Osteoblast (primary cell): ENCODE measurements around the gene MACF1. TPM values are rescaled to one million over a fixed set of nuclear protein-coding genes. Genes with fewer than 3 reads are reported as not detected.

Experiments used
- DNase-seq: peaks from one replicate; pipeline ENCODE4 v3.0.0; 2011; ENCODE audit warnings: low spot score, mixed read lengths; ENCODE audit not compliant: insufficient read length; ENCODE audit errors: missing footprints
- H2AFZ ChIP-seq: 2 replicates; pipeline ENCODE4 v1.6.0; 2011; ENCODE audit warnings: mild to moderate bottlenecking, low read length
- H3K27ac ChIP-seq: 2 replicates; pipeline ENCODE4 v1.5.1; 2011; ENCODE audit warnings: mild to moderate bottlenecking, low read depth, low read length, moderate library complexity
- H3K27me3 ChIP-seq: 2 replicates; pipeline ENCODE4 v1.6.0; 2012; ENCODE audit warnings: mild to moderate bottlenecking, control low read depth, inconsistent platforms, low read length, moderate library complexity; ENCODE audit not compliant: insufficient read depth
- H3K36me3 ChIP-seq: 2 replicates; pipeline ENCODE4 v1.5.1; 2011; ENCODE audit warnings: mild to moderate bottlenecking, low read length, control low read depth, moderate library complexity; ENCODE audit not compliant: insufficient read depth
- H3K4me1 ChIP-seq: 2 replicates; pipeline ENCODE4 v1.5.1; 2011; ENCODE audit warnings: mild to moderate bottlenecking, low read length, control low read depth, moderate library complexity; ENCODE audit not compliant: insufficient read depth
- H3K4me2 ChIP-seq: 2 replicates; pipeline ENCODE4 v1.6.0; 2011; ENCODE audit warnings: mild to moderate bottlenecking, low read length; ENCODE audit not compliant: insufficient read depth
- H3K4me3 ChIP-seq: fragments of 200-600 bp; sonication (generic); 3 replicates; pipeline ENCODE4 v1.5.1; 2012; ENCODE audit warnings: mild to moderate bottlenecking, low read length, inconsistent platforms; ENCODE audit not compliant: insufficient read depth
- H3K79me2 ChIP-seq: 2 replicates; pipeline ENCODE4 v1.6.0; 2012; ENCODE audit warnings: mild to moderate bottlenecking, low read length, control low read depth, inconsistent platforms; ENCODE audit not compliant: insufficient read depth
- H3K9me3 ChIP-seq: 2 replicates; pipeline ENCODE4 v1.5.1; 2011; ENCODE audit warnings: low read depth, low read length, control low read depth
- H4K20me1 ChIP-seq: 2 replicates; pipeline ENCODE4 v1.6.0; 2012; ENCODE audit warnings: mild to moderate bottlenecking, low read length, control low read depth; ENCODE audit not compliant: insufficient read depth
- total RNA-seq: library from RNA; depleted of rRNA; stranded (reverse); fragments of >200 nt; gene quantifications from 2 replicates; pipeline ENCODE4 v1.2.3, GENCODE V29; 2012
- TF ChIP-seq, protein P1 (sequence below): IDR thresholded peaks from 2 replicates; pipeline ENCODE4 v1.5.1; 2011; ENCODE audit warnings: mild to moderate bottlenecking, low read depth, low read length, moderate library complexity; ENCODE audit errors: extremely low read depth

The MACF1 gene
- total RNA-seq, 1 donor = 424 TPM

DNA sequence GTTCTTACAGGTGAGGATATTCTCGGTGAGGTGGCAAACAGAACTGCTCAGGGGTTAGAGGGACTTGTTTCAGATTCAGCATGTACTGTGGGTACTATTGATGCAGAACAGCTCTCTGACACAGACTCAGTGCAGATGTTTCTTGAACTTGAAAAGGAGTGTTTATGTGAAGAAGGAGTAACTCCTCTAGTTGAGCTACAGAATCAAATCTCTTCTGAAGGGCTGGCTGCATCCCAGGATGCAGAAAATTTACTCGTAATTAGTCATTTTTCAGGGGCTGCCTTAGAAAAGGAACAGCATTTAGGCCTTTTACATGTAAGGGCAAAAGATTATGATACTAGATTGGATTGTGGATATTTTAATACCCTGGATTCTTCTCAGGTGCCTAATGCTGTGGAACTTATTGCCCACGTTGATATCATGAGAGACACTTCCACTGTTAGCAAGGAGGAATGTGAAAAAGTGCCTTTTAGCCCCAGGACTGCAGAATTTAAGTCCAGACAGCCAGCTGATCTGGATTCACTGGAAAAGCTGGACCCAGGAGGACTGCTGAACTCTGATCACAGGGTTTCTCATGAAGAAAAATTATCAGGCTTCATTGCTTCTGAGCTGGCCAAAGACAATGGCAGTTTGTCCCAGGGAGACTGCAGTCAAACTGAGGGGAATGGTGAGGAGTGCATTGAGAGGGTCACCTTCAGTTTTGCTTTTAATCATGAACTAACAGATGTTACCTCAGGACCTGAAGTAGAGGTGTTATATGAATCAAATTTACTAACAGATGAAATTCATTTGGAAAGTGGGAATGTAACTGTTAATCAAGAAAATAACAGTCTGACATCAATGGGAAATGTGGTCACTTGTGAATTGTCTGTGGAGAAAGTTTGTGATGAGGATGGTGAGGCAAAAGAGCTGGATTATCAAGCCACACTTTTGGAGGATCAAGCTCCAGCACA, 207.3 kb downstream of the MACF1 start:
- DNase-seq = peak; percentile 65
- peaks cover 55% of the 10 kb centered on the region for H4K20me1 ChIP-seq

DNA sequence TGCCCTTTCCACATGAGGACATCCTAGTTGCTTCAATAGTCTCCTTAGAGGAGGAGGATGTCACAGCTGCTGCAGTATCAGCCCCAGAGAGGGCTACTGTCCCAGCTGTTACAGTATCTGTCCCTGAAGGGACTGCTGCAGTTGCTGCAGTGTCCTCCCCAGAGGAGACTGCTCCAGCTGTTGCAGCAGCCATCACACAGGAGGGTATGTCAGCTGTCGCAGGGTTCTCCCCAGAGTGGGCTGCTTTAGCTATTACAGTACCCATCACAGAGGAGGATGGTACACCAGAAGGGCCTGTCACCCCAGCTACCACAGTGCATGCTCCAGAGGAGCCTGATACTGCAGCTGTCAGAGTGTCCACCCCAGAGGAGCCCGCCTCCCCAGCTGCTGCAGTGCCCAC, 208.4 kb downstream of the MACF1 start:
- peaks cover 27% of the 10 kb centered on the region for H3K36me3 ChIP-seq
- H3K9me3 ChIP-seq = no peaks in the 10 kb centered on the region
- DNase-seq = peak; percentile 58
- no peak overlapping the region for H3K4me3 ChIP-seq
- peaks cover 55% of the 10 kb centered on the region for H4K20me1 ChIP-seq
- H3K27ac ChIP-seq = no peak overlapping the region
- H3K79me2 ChIP-seq = peaks cover 82% of the 10 kb centered on the region
- peak overlapping the region; percentile 86 for H3K4me2 ChIP-seq
- peaks cover 70% of the 10 kb centered on the region for H3K4me1 ChIP-seq
- no peaks in the 10 kb centered on the region for H3K27me3 ChIP-seq
- TF ChIP-seq, protein P1, sequence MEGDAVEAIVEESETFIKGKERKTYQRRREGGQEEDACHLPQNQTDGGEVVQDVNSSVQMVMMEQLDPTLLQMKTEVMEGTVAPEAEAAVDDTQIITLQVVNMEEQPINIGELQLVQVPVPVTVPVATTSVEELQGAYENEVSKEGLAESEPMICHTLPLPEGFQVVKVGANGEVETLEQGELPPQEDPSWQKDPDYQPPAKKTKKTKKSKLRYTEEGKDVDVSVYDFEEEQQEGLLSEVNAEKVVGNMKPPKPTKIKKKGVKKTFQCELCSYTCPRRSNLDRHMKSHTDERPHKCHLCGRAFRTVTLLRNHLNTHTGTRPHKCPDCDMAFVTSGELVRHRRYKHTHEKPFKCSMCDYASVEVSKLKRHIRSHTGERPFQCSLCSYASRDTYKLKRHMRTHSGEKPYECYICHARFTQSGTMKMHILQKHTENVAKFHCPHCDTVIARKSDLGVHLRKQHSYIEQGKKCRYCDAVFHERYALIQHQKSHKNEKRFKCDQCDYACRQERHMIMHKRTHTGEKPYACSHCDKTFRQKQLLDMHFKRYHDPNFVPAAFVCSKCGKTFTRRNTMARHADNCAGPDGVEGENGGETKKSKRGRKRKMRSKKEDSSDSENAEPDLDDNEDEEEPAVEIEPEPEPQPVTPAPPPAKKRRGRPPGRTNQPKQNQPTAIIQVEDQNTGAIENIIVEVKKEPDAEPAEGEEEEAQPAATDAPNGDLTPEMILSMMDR = no peak
- no peak overlapping the region for H2AFZ ChIP-seq

More for the DNA sequence above, 207.3 kb downstream of the MACF1 start:
- Histone ChIP-seq H3K4me1 (peaks cover 72% of the 10 kb centered on the region), H3K4me2 (peak overlapping the region; percentile 86), H3K4me3 (peak overlapping the region; percentile 80), H3K27me3 (no peaks in the 10 kb centered on the region), H3K27ac (peak overlapping the region; percentile 25), H2AFZ (no peak overlapping the region), H3K79me2 (peaks cover 74% of the 10 kb centered on the region), H3K9me3 (no peaks in the 10 kb centered on the region), H3K36me3 (peaks cover 27% of the 10 kb centered on the region)
- TF ChIP-seq, protein P1 = no peak

DNA sequence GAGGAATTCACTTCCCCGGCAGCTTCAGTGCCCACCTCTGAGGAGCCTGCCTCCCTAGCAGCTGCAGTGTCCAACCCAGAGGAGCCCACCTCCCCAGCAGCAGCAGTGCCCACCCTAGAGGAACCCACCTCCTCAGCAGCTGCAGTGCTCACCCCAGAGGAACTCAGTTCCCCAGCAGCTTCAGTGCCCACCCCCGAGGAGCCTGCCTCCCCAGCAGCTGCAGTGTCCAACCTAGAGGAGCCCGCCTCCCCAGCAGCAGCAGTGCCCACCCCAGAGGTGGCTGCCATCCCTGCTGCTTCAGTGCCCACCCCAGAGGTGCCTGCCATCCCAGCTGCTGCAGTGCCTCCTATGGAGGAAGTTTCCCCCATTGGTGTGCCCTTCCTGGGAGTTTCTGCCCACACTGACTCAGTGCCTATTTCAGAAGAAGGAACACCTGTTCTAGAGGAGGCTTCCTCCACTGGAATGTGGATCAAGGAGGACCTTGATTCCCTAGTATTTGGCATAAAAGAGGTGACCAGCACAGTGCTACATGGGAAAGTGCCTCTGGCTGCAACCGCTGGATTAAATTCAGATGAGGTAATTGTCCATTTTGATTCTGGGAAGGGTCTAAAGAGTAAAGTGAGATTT, 209.5 kb downstream of the MACF1 start:
- Histone ChIP-seq H3K4me1 (peaks cover 77% of the 10 kb centered on the region), H3K9me3 (no peaks in the 10 kb centered on the region), H3K27ac (no peak overlapping the region), H3K27me3 (no peaks in the 10 kb centered on the region), H3K4me3 (peak overlapping the region; percentile 48), H3K79me2 (peaks cover 89% of the 10 kb centered on the region), H2AFZ (no peak overlapping the region), H4K20me1 (peaks cover 57% of the 10 kb centered on the region), H3K4me2 (peak overlapping the region; percentile 73), H3K36me3 (peaks cover 27% of the 10 kb centered on the region)
- DNase-seq = peak; percentile 36
- TF ChIP-seq, protein P1 = no peak

DNA sequence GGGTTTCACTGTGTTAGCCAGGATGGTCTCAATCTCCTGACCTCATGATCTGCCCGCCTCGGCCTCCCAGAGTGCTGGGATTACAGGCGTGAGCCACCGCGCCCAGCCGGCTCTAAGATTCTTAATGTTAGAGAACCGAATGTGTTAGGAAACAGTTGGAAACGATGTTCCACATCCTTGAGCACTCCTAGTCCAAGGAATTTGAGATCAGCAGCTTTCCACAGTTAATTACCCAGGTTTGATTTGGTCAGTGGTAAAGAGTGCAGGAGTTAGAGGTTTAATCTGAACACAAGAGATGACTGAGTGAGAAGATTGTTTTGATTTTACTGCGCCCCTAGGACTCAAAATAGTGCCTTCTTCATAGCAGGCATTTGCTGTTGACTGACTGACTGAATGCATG, 211.1 kb downstream of the MACF1 start:
- Histone ChIP-seq H3K27ac (no peak overlapping the region), H3K79me2 (peaks cover 91% of the 10 kb centered on the region), H3K9me3 (no peaks in the 10 kb centered on the region), H3K36me3 (peaks cover 30% of the 10 kb centered on the region), H4K20me1 (peaks cover 53% of the 10 kb centered on the region), H3K4me2 (peak overlapping the region; percentile 54), H3K4me1 (peaks cover 74% of the 10 kb centered on the region), H3K4me3 (peak overlapping the region; percentile 25), H2AFZ (no peak overlapping the region), H3K27me3 (no peaks in the 10 kb centered on the region)
- TF ChIP-seq, protein P1 = no peak
- peak; percentile 31 for DNase-seq
